HCT116 (cell line): ENCODE results near the gene PRKAB2. TPM values are rescaled to one million over a fixed set of nuclear protein-coding genes. Genes with fewer than 3 reads are reported as not detected.

Experiments used
- ATAC-seq: fragments of 200-7000 bp; cut with Tn5 transposase; 2 replicates; pipeline ENCODE4 v1.9.1; 2020; ENCODE audit warnings: mild to moderate bottlenecking, moderate library complexity
- BruUV-seq: library from RNA; stranded (reverse); fragments of 400-500 nt; replicated peaks from 2 replicates; lab custom pipeline; 2021; lab: Mats Ljungman, UMichigan
- CTCF ChIA-PET: fragments of 300-600 bp; sonication (Branson Sonifier 250); formaldehyde crosslinking; loops from one replicate; lab custom pipeline; 2021; ENCODE audit warnings: antibody characterized with exemption; lab: Charles Lee
- POLR2A ChIA-PET: fragments of 300-600, 350-600 bp; sonication (Branson Sonifier 250); formaldehyde crosslinking; loops from one replicate; lab custom pipeline; 2021; ENCODE audit warnings: antibody characterized with exemption; lab: Charles Lee
- RAD21 ChIA-PET, 2 experiments: fragments of 300-600 bp; sonication (Branson Sonifier 250); formaldehyde crosslinking; loops; one replicate each; lab custom pipeline; 2023; ENCODE audit warnings: low total read pairs in 2 of 2; ENCODE audit not compliant: uncharacterized antibody in 2 of 2, unreplicated experiment in 2 of 2, low non-redundant PET in 1 of 2; lab: Charles Lee
- DNase-seq: peaks from one replicate; pipeline ENCODE4 v3.0.0-alpha.2; 2010; ENCODE audit warnings: low read depth, low spot score
- H2AFZ ChIP-seq: fragments of 200-600 bp; shearing (Covaris generic), sonication (generic); 2 replicates; pipeline ENCODE4 v1.6.1; 2017; ENCODE audit warnings: low read depth, mixed run types, mixed read lengths, antibody characterized with exemption, low read length; ENCODE audit not compliant: poor library complexity, severe bottlenecking
- H3K27ac ChIP-seq: 2 replicates; pipeline ENCODE4 v1.5.1; 2012; ENCODE audit warnings: low read depth, low read length
- H3K27me3 ChIP-seq: fragments of 200-600 bp; sonication (generic); 2 replicates; pipeline ENCODE4 v1.6.1; 2016; ENCODE audit warnings: mixed run types, low read length, mixed read lengths; ENCODE audit not compliant: insufficient read depth
- H3K36me3 ChIP-seq, 2 experiments: fragments of 200-500 bp in 1 of 2; fragments of 200-600 bp in 1 of 2; sonication (Bioruptor generic) in 1 of 2; sonication (generic) in 1 of 2; 2 replicates each; pipeline versions ENCODE4 v1.5.1 to v1.6.1; 2014 to 2016; ENCODE audit warnings: low read length in 2 of 2, inconsistent platforms in 1 of 2, mixed read lengths in 1 of 2, mixed run types in 1 of 2; ENCODE audit not compliant: insufficient read depth in 2 of 2, control insufficient read depth in 1 of 2
- H3K4me1 ChIP-seq, 2 experiments: fragments of 200-600 bp in 1 of 2; sonication (generic) in 1 of 2; 2 replicates each; pipeline versions ENCODE4 v1.5.1 to v1.6.1; 2012 to 2017; ENCODE audit warnings: low read length in 2 of 2, inconsistent platforms in 1 of 2, mild to moderate bottlenecking in 1 of 2, mixed read lengths in 1 of 2, mixed run types in 1 of 2, moderate library complexity in 1 of 2; ENCODE audit not compliant: insufficient read depth in 2 of 2, control insufficient read depth in 1 of 2
- H3K4me2 ChIP-seq: fragments of 200-600 bp; sonication (generic); 2 replicates; pipeline ENCODE4 v1.6.1; 2017; ENCODE audit warnings: mixed run types, low read length, mixed read lengths
- H3K4me3 ChIP-seq, 2 experiments: fragments of 200-600 bp in 1 of 2; sonication (generic) in 1 of 2; replicated peaks in 1 of 2; 2 replicates each; pipeline ENCODE4 v1.5.1; 2011 to 2016; ENCODE audit warnings: low read length in 2 of 2, control low read depth in 1 of 2, low read depth in 1 of 2, mild to moderate bottlenecking in 1 of 2, mixed read lengths in 1 of 2, mixed run types in 1 of 2
- H3K79me2 ChIP-seq: fragments of 200-600 bp; sonication (generic); 2 replicates; pipeline ENCODE4 v1.6.1; 2017; ENCODE audit warnings: mild to moderate bottlenecking, mixed run types, low read length, moderate library complexity, mixed read lengths; ENCODE audit not compliant: insufficient read depth
- H3K9ac ChIP-seq: fragments of 200-600 bp; sonication (generic); 2 replicates; pipeline ENCODE4 v1.6.1; 2016; ENCODE audit warnings: low read length, mixed read lengths
- H3K9me2 ChIP-seq: fragments of 200-600 bp; sonication (generic), shearing (Covaris generic); 2 replicates; pipeline ENCODE4 v1.6.1; 2017; ENCODE audit warnings: mixed run types, mild to moderate bottlenecking, moderate library complexity; ENCODE audit not compliant: insufficient read depth
- H3K9me3 ChIP-seq, 2 experiments: fragments of 200-500 bp in 1 of 2; fragments of 200-600 bp in 1 of 2; sonication (Bioruptor generic) in 1 of 2; sonication (generic) in 1 of 2; 2 replicates each; pipeline ENCODE4 v1.6.1; 2014 to 2017; ENCODE audit warnings: low read length in 2 of 2, mixed read lengths in 2 of 2, inconsistent platforms in 1 of 2, low read depth in 1 of 2, mild to moderate bottlenecking in 1 of 2, mixed run types in 1 of 2, moderate library complexity in 1 of 2; ENCODE audit not compliant: control insufficient read depth in 1 of 2, insufficient read depth in 1 of 2
- H4K20me1 ChIP-seq: fragments of 200-600 bp; sonication (generic), shearing (Covaris generic); 2 replicates; pipeline ENCODE4 v1.6.1; 2017; ENCODE audit warnings: mixed run types, mild to moderate bottlenecking, moderate library complexity; ENCODE audit not compliant: insufficient read depth
- ATF3 ChIP-seq: IDR thresholded peaks from 2 replicates; pipeline ENCODE4 v1.6.1; 2012
- CBX3 ChIP-seq: IDR thresholded peaks from 2 replicates; pipeline ENCODE4 v1.6.1; 2012; ENCODE audit warnings: low read depth
- CEBPB ChIP-seq: IDR thresholded peaks from 2 replicates; pipeline ENCODE4 v1.6.1; 2012; ENCODE audit warnings: low read depth
- EGR1 ChIP-seq: IDR thresholded peaks from 2 replicates; pipeline ENCODE4 v1.6.1; 2012; ENCODE audit warnings: low read depth
- ELF1 ChIP-seq: IDR thresholded peaks from 2 replicates; pipeline ENCODE4 v1.6.1; 2012; ENCODE audit warnings: low read depth, borderline replicate concordance
- EZH2 ChIP-seq: fragments of 200-600 bp; sonication (generic); IDR thresholded peaks from 2 replicates; pipeline ENCODE4 v1.6.1; 2017; ENCODE audit warnings: antibody characterized with exemption, mixed run types
- EZH2phosphoT487 ChIP-seq: fragments of 200-600 bp; IDR thresholded peaks from 2 replicates; pipeline ENCODE4 v1.6.1; 2018; ENCODE audit warnings: antibody characterized with exemption, borderline replicate concordance
- FOSL1 ChIP-seq: IDR thresholded peaks from 2 replicates; pipeline ENCODE4 v1.6.1; 2012; ENCODE audit warnings: low read depth
- JUND ChIP-seq: IDR thresholded peaks from 2 replicates; pipeline ENCODE4 v1.6.1; 2012
- MAX ChIP-seq: IDR thresholded peaks from 2 replicates; pipeline ENCODE4 v1.6.1; 2012
- POLR2AphosphoS5 ChIP-seq: IDR thresholded peaks from 2 replicates; pipeline ENCODE4 v1.6.1; 2011; ENCODE audit warnings: mild to moderate bottlenecking, low read depth, low read length, moderate library complexity
- RAD21 ChIP-seq: IDR thresholded peaks from 2 replicates; pipeline ENCODE4 v1.6.1; 2012; ENCODE audit warnings: low read depth, mild to moderate bottlenecking
- SIN3A ChIP-seq: IDR thresholded peaks from 2 replicates; pipeline ENCODE4 v1.6.1; 2012; ENCODE audit warnings: low read depth
- SP1 ChIP-seq: IDR thresholded peaks from 2 replicates; pipeline ENCODE4 v1.6.1; 2012; ENCODE audit warnings: low read depth
- SRF ChIP-seq: IDR thresholded peaks from 2 replicates; pipeline ENCODE4 v1.6.1; 2012; ENCODE audit warnings: low read depth
- TCF7L2 ChIP-seq: IDR thresholded peaks from 2 replicates; pipeline ENCODE4 v1.7.0; 2011; ENCODE audit warnings: borderline replicate concordance, inconsistent platforms; ENCODE audit not compliant: insufficient read depth, insufficient read length; ENCODE audit errors: extremely low read depth
- YY1 ChIP-seq: IDR thresholded peaks from 2 replicates; pipeline ENCODE4 v1.6.1; 2011; ENCODE audit warnings: low read length, low read depth, moderate library complexity, mild to moderate bottlenecking; ENCODE audit not compliant: insufficient replicate concordance; ENCODE audit errors: extremely low read depth
- ZFX ChIP-seq: fragments of 450-650 bp; IDR thresholded peaks from 2 replicates; pipeline ENCODE4 v1.6.1; 2017
- intact Hi-C: fragments of 100-400 bp; cut with micrococcal nuclease; formaldehyde crosslinking; loops from 2 replicates; pipeline ENCODE4 v1.10.0; 2022
- total RNA-seq: library from RNA; stranded (reverse); gene quantifications from one replicate; pipeline ENCODE4 v1.2.1, GENCODE V29; 2021; ENCODE audit not compliant: unreplicated experiment

The PRKAB2 gene
- total RNA-seq, 1 experiment from 2014 or later, result 10.9 TPM

- Histone ChIP-seq H3K4me2 (no peak overlapping the region), H3K9me3 (no peaks in the 10 kb centered on the region), H3K4me3 (no peak overlapping the region), H4K20me1 (no peaks in the 10 kb centered on the region), H3K79me2 (no peaks in the 10 kb centered on the region), H3K36me3 (no peaks in the 10 kb centered on the region), H3K9me2 (no peaks in the 10 kb centered on the region), H2AFZ (no peak overlapping the region), H3K4me1 (0 out of 4 replicates have a peak, but pooled peaks cover 0 to 3% of the 10 kb centered on the region in 2 experiments), H3K27me3 (no peaks in the 10 kb centered on the region), H3K9ac (no peak overlapping the region), H3K27ac (no peak overlapping the region)
- TF ChIP-seq SIN3A (no peak), CEBPB (no peak), RAD21 (no peak), TCF7L2 (no peak), CBX3 (no peak), POLR2AphosphoS5 (no peak), ELF1 (no peak), SP1 (no peak), ZFX (no peak), MAX (no peak), JUND (no peak), SRF (no peak), ATF3 (no peak), YY1 (no peak), EZH2phosphoT487 (no peak), EGR1 (no peak), FOSL1 (no peak), EZH2 (no peak)
- ATAC-seq (no peak), DNase-seq (no peak)
- CTCF ChIA-PET, result no interaction called here
- POLR2A ChIA-PET, result no interaction called here
- RAD21 ChIA-PET, result no interaction called here
- intact Hi-C loops, result no loop called here
- BruUV-seq, result no TSS peak
Measured at GRCh38 chr1:147213271-147213670, 41.0 kb upstream of the PRKAB2 start.
